GM23248 (cell line): ENCODE results near the gene IGSF3. TPM values are rescaled to one million over a fixed set of nuclear protein-coding genes. Genes with fewer than 3 reads are reported as not detected.
"Not testable (repeated sequence)": the region's sequence is repeated elsewhere in the genome, so short reads cannot be mapped to it uniquely, and the experiment has no call there.

Source experiments
- DNase-seq: peaks from one replicate; pipeline ENCODE4 v3.0.0-alpha.2; 2015
- H2AFZ ChIP-seq: fragments of 200-600 bp; sonication (generic); 2 replicates; pipeline ENCODE4 v1.6.1; 2016; ENCODE audit warnings: antibody characterized with exemption
- H3F3A ChIP-seq: fragments of 200-600 bp; sonication (generic); 2 replicates; pipeline ENCODE4 v1.6.1; 2016; ENCODE audit warnings: mild to moderate bottlenecking, antibody characterized with exemption, mixed run types; ENCODE audit not compliant: insufficient read depth
- H3K27ac ChIP-seq: fragments of 200-600 bp; sonication (generic); 2 replicates; pipeline ENCODE4 v1.5.1; 2016; ENCODE audit warnings: mild to moderate bottlenecking
- H3K27me3 ChIP-seq: fragments of 200-600 bp; sonication (generic); replicated peaks from 2 replicates; pipeline ENCODE4 v1.6.1; 2016; ENCODE audit warnings: mild to moderate bottlenecking; ENCODE audit not compliant: insufficient read depth
- H3K36me3 ChIP-seq: fragments of 200-600 bp; sonication (generic); 2 replicates; pipeline ENCODE4 v1.6.1; 2016; ENCODE audit warnings: low read depth, mild to moderate bottlenecking
- H3K4me1 ChIP-seq: fragments of 200-600 bp; sonication (generic); 2 replicates; pipeline ENCODE4 v1.6.1; 2016; ENCODE audit warnings: mild to moderate bottlenecking; ENCODE audit not compliant: insufficient read depth
- H3K4me2 ChIP-seq: fragments of 200-600 bp; sonication (generic); one replicate; pipeline ENCODE4 v1.6.1; 2016; ENCODE audit warnings: mild to moderate bottlenecking; ENCODE audit not compliant: unreplicated experiment
- H3K4me3 ChIP-seq: fragments of 200-600 bp; sonication (generic); 2 replicates; pipeline ENCODE4 v1.5.1; 2016; ENCODE audit warnings: mild to moderate bottlenecking
- H3K79me2 ChIP-seq: fragments of 200-600 bp; sonication (generic); 2 replicates; pipeline ENCODE4 v1.6.1; 2016; ENCODE audit warnings: mild to moderate bottlenecking; ENCODE audit not compliant: insufficient read depth
- H3K9ac ChIP-seq: fragments of 200-600 bp; sonication (generic); 2 replicates; pipeline ENCODE4 v1.6.1; 2016; ENCODE audit warnings: mild to moderate bottlenecking
- H3K9me2 ChIP-seq: fragments of 200-600 bp; sonication (generic); 2 replicates; pipeline ENCODE4 v1.6.1; 2016; ENCODE audit warnings: mixed run types, mild to moderate bottlenecking, moderate library complexity; ENCODE audit not compliant: insufficient read depth
- H3K9me3 ChIP-seq: fragments of 200-600 bp; sonication (generic); one replicate; pipeline ENCODE4 v1.6.1; 2017; ENCODE audit warnings: low read depth
- H4K20me1 ChIP-seq: fragments of 200-600 bp; sonication (generic); 2 replicates; pipeline ENCODE4 v1.6.0; 2016; ENCODE audit not compliant: insufficient read depth
- EZH2 ChIP-seq: fragments of 200-600 bp; sonication (generic); IDR thresholded peaks from 2 replicates; pipeline ENCODE4 v1.6.1; 2018; ENCODE audit warnings: antibody characterized with exemption, mild to moderate bottlenecking; ENCODE audit not compliant: insufficient read depth, poor library complexity, severe bottlenecking
- EZH2phosphoT487 ChIP-seq: fragments of 200-600 bp; sonication (generic); IDR thresholded peaks from 2 replicates; pipeline ENCODE4 v1.6.1; 2018; ENCODE audit warnings: antibody characterized with exemption, moderate library complexity, mild to moderate bottlenecking, low read depth; ENCODE audit not compliant: insufficient read depth
- WGBS, 2 experiments: methylation state at CpG; one replicate each; pipeline ENCODE4 v1.1.6; 2015 to 2017; ENCODE audit warnings: low lambda C conversion rate in 2 of 2, low coverage in 1 of 2; ENCODE audit errors: missing lambda C conversion rate in 2 of 2; 5-methylcytosine and 5-hydroxymethylcytosine counted together
- in situ Hi-C: fragments of 300-500 bp; cut with MboI; formaldehyde crosslinking; loops from 2 replicates; pipeline ENCODE4 v1.15.0; 2020
- polyA plus RNA-seq: library from polyadenylated mRNA; unstranded; fragments of >200 nt; fragmentation: Nextera tagmentation; extraction: Ambion mirVana; gene quantifications from 2 replicates; pipeline ENCODE4 v1.2.1, GENCODE V29; 2016
- total RNA-seq: library from RNA; depleted of rRNA; stranded (reverse); fragments of >200 nt; shearing (Covaris generic); gene quantifications from 2 replicates; pipeline ENCODE4 v1.2.3, GENCODE V29; 2014

Gene IGSF3
- total and polyA plus RNA-seq, 2 experiments from 2014 or later, result 0.08 to 0.22 TPM

GRCh38 chr1:116590359-116591005 lies 77.1 kb downstream of the IGSF3 start:
- not testable (repeated sequence) for H3K36me3 ChIP-seq, H3K79me2 ChIP-seq, DNase-seq, H3K9me3 ChIP-seq, H3K27me3 ChIP-seq, H3F3A ChIP-seq, H3K27ac ChIP-seq, H3K4me3 ChIP-seq, H3K9ac ChIP-seq, H3K4me1 ChIP-seq, H3K4me2 ChIP-seq, H2AFZ ChIP-seq, H3K9me2 ChIP-seq, H4K20me1 ChIP-seq
- WGBS, 2 experiments, result 82 to 88% methylated on average over 6 of the region's 6 CpGs
- in situ Hi-C loops, result loop anchor here (25.0 kb wide), 1 partner anchor 472 kb away; the partner anchor contains the start of gene TTF2

GRCh38 chr1:116589101-116589735 lies 78.3 kb downstream of the IGSF3 start:
- not testable (repeated sequence) for H2AFZ ChIP-seq, H3K9me2 ChIP-seq, H3K27ac ChIP-seq, H3F3A ChIP-seq, H3K4me2 ChIP-seq, H3K4me3 ChIP-seq, H3K9ac ChIP-seq, H3K36me3 ChIP-seq, H3K27me3 ChIP-seq, H4K20me1 ChIP-seq, H3K4me1 ChIP-seq, H3K79me2 ChIP-seq, H3K9me3 ChIP-seq
- WGBS, 2 experiments, result 56 to 60% methylated on average over 9 of the region's 9 CpGs
- in situ Hi-C loops, result loop anchor here (25.0 kb wide), 1 partner anchor 473 kb away; the partner anchor contains the start of gene TTF2
- DNase-seq, result peak; percentile 57

- H3K4me2 ChIP-seq, result no peak overlapping the region
- no peaks in the 10 kb centered on the region for H3F3A ChIP-seq
- H4K20me1 ChIP-seq, result no peaks in the 10 kb centered on the region
- H2AFZ ChIP-seq, result no peak overlapping the region
- no peak overlapping the region for H3K27ac ChIP-seq
- no peak overlapping the region for H3K4me3 ChIP-seq
- in situ Hi-C loops, result loop anchor here (25.0 kb wide), 1 partner anchor 475 kb away; the partner anchor contains the start of gene TTF2
- no peaks in the 10 kb centered on the region for H3K9me3 ChIP-seq
- no peaks in the 10 kb centered on the region for H3K79me2 ChIP-seq
- 93 to 97% methylated on average over 5 of the region's 5 CpGs for WGBS, 2 experiments
- H3K4me1 ChIP-seq, result no peaks in the 10 kb centered on the region
- no peaks in the 10 kb centered on the region for H3K36me3 ChIP-seq
- no peaks in the 10 kb centered on the region for H3K27me3 ChIP-seq
- TF ChIP-seq EZH2phosphoT487, result no peak
- TF ChIP-seq EZH2, result no peak
- no peak overlapping the region for H3K9ac ChIP-seq
- no peaks in the 10 kb centered on the region for H3K9me2 ChIP-seq
- no peak for DNase-seq
These were observed 79.9 kb downstream of the IGSF3 start for GRCh38 chr1:116587501-116588227.

- WGBS, 2 experiments, result 67% methylated on average over 3 of the region's 3 CpGs
- in situ Hi-C loops, result loop anchor here (25.0 kb wide), 1 partner anchor 476 kb away; the partner anchor contains the start of gene TTF2
- Histone ChIP-seq H3K36me3 (no peaks in the 10 kb centered on the region), H3K4me3 (no peak overlapping the region), H3K9me3 (no peaks in the 10 kb centered on the region), H3F3A (no peaks in the 10 kb centered on the region), H4K20me1 (no peaks in the 10 kb centered on the region), H2AFZ (no peak overlapping the region), H3K9ac (no peak overlapping the region), H3K4me1 (no peaks in the 10 kb centered on the region), H3K27ac (no peak overlapping the region), H3K79me2 (no peaks in the 10 kb centered on the region), H3K27me3 (no peaks in the 10 kb centered on the region), H3K9me2 (no peaks in the 10 kb centered on the region), H3K4me2 (no peak overlapping the region)
- DNase-seq, result no peak
- TF ChIP-seq EZH2phosphoT487, result no peak
- no peak for TF ChIP-seq EZH2
These were observed 80.8 kb downstream of the IGSF3 start for GRCh38 chr1:116586741-116587143.
